TTC549 (cell line): Measurements from ENCODE around the gene HOXD1.

Experiments used
- FAIRE-seq: peaks from 2 replicates; lab custom pipeline; 2012; peaks lifted over from hg19 to GRCh38; lab: Jason Lieb, UNC

HOXD1 gene

GRCh38 chr2:176152350-176153181, 35.9 kb upstream of the HOXD1 start:
- FAIRE-seq = no peak

- FAIRE-seq = no peak
Measured at GRCh38 chr2:176154576-176155252, 33.8 kb upstream of the HOXD1 start.

GRCh38 chr2:176155356-176156044, 33.0 kb upstream of the HOXD1 start:
- FAIRE-seq = no peak

GRCh38 chr2:176156301-176156806, 32.1 kb upstream of the HOXD1 start:
- no peak for FAIRE-seq

- no peak for FAIRE-seq
Measured at GRCh38 chr2:176156807-176157498, 31.5 kb upstream of the HOXD1 start, which contains the start of gene HOXD3. TSS of gene HOXD3 (plus strand) at chr2:176157307. CDS start at chr2:176169115, 11,808 bp downstream.

GRCh38 chr2:176157499-176158185, 30.8 kb upstream of the HOXD1 start:
- FAIRE-seq = no peak

GRCh38 chr2:176158186-176158591, 30.3 kb upstream of the HOXD1 start:
- FAIRE-seq = no peak

- no peak for FAIRE-seq
Measured at GRCh38 chr2:176158855-176159662, 29.4 kb upstream of the HOXD1 start.

- no peak for FAIRE-seq
Measured at GRCh38 chr2:176159663-176160250, 28.7 kb upstream of the HOXD1 start.

GRCh38 chr2:176160251-176160985, 28.1 kb upstream of the HOXD1 start:
- no peak for FAIRE-seq

GRCh38 chr2:176160986-176161824, 27.3 kb upstream of the HOXD1 start:
- FAIRE-seq = no peak

GRCh38 chr2:176161825-176162626, 26.4 kb upstream of the HOXD1 start:
- FAIRE-seq = no peak

GRCh38 chr2:176162911-176163671, 25.4 kb upstream of the HOXD1 start:
- FAIRE-seq = no peak

GRCh38 chr2:176163672-176164056, 24.8 kb upstream of the HOXD1 start:
- no peak for FAIRE-seq

- FAIRE-seq = no peak
Measured at GRCh38 chr2:176164201-176164600, 24.3 kb upstream of the HOXD1 start.

- no peak for FAIRE-seq
Measured at GRCh38 chr2:176164611-176165369, 23.7 kb upstream of the HOXD1 start.
